Subcutaneous abdominal adipose tissue (tissue), 5 donors: ENCODE measurements around the gene CNTNAP5.

Experiments
- H3K27ac ChIP-seq: one replicate; pipeline ENCODE4 v1.7.0; 2013; ENCODE audit warnings: low read depth, mild to moderate bottlenecking, inconsistent platforms, low read length, moderate library complexity
- H3K27me3 ChIP-seq, 5 donors: one replicate each; pipeline ENCODE4 v1.7.0; 2013; ENCODE audit warnings: low read length in 5 of 5, inconsistent platforms in 1 of 5; ENCODE audit not compliant: control insufficient read depth in 5 of 5, insufficient read depth in 4 of 5
- H3K36me3 ChIP-seq, 5 donors: one replicate each; pipeline ENCODE4 v1.7.0; 2013; ENCODE audit warnings: low read length in 5 of 5; ENCODE audit not compliant: control insufficient read depth in 5 of 5, insufficient read depth in 5 of 5
- H3K4me1 ChIP-seq, 5 donors: one replicate each; pipeline ENCODE4 v1.7.0; 2013; ENCODE audit warnings: low read length in 5 of 5, mild to moderate bottlenecking in 3 of 5, moderate library complexity in 1 of 5; ENCODE audit not compliant: control insufficient read depth in 5 of 5, insufficient read depth in 5 of 5
- H3K4me3 ChIP-seq, 5 donors: one replicate each; pipeline ENCODE4 v1.7.0; 2013; ENCODE audit warnings: low read length in 5 of 5, low read depth in 1 of 5
- H3K9ac ChIP-seq, 5 donors: one replicate each; pipeline ENCODE4 v1.7.0; 2013; ENCODE audit warnings: low read length in 5 of 5, mild to moderate bottlenecking in 4 of 5, moderate library complexity in 3 of 5
- H3K9me3 ChIP-seq, 5 donors: one replicate each; pipeline ENCODE4 v1.7.0; 2013; ENCODE audit warnings: low read length in 5 of 5; ENCODE audit not compliant: control insufficient read depth in 5 of 5
- donor health status: healthy.
- donor health status: healthy.
- donor health status: healthy.
- donor health status: healthy.
- donor health status: healthy.

The CNTNAP5 gene

DNA sequence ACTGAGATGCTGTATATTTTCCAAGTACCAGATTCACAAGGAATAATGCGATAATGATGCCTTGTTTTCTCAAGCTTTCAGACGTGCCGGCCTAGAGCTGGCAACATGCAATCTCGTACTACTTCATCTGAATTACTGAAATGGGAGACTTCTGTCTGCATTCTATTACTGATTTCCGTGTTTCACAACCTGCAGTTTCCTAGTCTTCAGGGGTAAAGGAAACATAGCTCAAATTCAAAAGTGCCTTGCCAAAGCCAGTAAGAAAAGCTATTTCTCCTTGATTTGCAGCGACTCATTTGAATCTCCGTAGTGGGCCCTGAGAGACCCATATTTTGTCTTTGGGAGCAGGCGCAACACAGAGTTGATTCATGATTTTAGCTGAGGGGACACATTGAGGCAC lies 289.0 kb downstream of the CNTNAP5 start:
- H3K9ac ChIP-seq, result no peak overlapping the region
- H3K27me3 ChIP-seq, result no peaks in the 10 kb centered on the region
- no peak overlapping the region for H3K4me3 ChIP-seq
- no peaks in the 10 kb centered on the region for H3K9me3 ChIP-seq
- H3K27ac ChIP-seq, result no peak overlapping the region
- no peaks in the 10 kb centered on the region for H3K4me1 ChIP-seq
- no peaks in the 10 kb centered on the region for H3K36me3 ChIP-seq

GRCh38 chr2:124315221-124315880 lies 290.3 kb downstream of the CNTNAP5 start:
- Histone ChIP-seq H3K4me1 (no peaks in the 10 kb centered on the region), H3K27ac (no peak overlapping the region), H3K9me3 (no peaks in the 10 kb centered on the region), H3K9ac (no peak overlapping the region), H3K4me3 (no peak overlapping the region), H3K36me3 (no peaks in the 10 kb centered on the region), H3K27me3 (no peaks in the 10 kb centered on the region)

GRCh38 chr2:124316133-124316532 lies 291.0 kb downstream of the CNTNAP5 start:
- Histone ChIP-seq H3K36me3 (no peaks in the 10 kb centered on the region), H3K27ac (no peak overlapping the region), H3K9me3 (no peaks in the 10 kb centered on the region), H3K4me1 (no peaks in the 10 kb centered on the region), H3K9ac (no peak overlapping the region), H3K4me3 (no peak overlapping the region), H3K27me3 (no peaks in the 10 kb centered on the region)

DNA sequence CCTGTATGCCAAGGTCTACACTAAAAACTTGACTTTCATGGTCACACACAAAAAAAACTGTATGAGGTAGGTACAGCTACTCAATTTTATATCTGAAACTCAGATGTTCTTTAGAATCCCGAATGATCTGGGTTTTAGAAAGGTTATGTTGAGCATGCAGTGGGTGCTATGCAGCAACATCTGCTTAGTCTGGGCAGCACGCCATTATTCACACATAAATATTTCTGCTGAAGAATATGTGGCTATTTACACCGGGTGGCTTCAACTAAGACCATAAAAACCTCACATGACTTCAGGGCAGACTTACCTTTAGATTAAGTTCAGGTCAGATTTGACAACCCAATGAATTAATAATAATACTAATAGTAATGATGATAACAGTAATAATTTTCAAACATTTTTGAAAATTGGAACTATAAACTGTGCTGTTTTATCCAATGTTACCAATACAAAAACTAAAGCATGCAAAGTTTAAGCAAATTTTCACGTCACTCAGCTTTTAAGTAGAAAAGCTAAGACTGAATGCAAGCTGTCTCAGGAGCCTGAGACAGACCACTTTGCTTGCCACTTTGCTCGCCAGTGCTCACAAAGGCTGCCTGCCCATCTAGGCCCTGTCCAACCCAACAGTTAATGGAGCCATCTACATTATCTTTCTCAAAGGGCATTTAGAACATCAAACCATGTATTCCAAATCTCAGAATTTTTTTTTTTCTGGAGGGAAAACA lies 292.0 kb downstream of the CNTNAP5 start:
- no peak overlapping the region for H3K27ac ChIP-seq
- no peak overlapping the region for H3K9ac ChIP-seq
- no peak overlapping the region for H3K4me3 ChIP-seq
- H3K36me3 ChIP-seq, result no peaks in the 10 kb centered on the region
- no peaks in the 10 kb centered on the region for H3K9me3 ChIP-seq
- no peaks in the 10 kb centered on the region for H3K4me1 ChIP-seq
- H3K27me3 ChIP-seq, result no peaks in the 10 kb centered on the region

DNA sequence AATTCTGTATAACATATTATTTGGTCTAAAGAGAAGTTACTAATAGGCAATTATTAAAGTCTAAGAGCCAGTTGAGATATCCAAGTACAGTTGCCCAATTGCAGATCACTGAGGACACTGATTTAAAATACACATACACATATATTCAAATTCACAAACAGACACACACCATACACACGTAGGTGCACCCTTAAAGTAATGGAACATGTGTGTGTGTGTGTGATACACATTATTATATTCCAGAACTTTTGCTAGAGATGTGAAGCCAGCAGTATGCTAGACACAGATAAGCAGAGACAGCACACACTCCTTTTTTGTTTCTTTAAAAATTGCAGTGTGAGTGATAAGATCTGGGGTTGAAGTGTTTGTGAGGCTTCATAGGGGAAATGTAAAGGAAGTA lies 292.5 kb downstream of the CNTNAP5 start:
- H3K9me3 ChIP-seq, result no peaks in the 10 kb centered on the region
- H3K9ac ChIP-seq, result no peak overlapping the region
- no peaks in the 10 kb centered on the region for H3K27me3 ChIP-seq
- no peak overlapping the region for H3K27ac ChIP-seq
- no peaks in the 10 kb centered on the region for H3K4me1 ChIP-seq
- no peak overlapping the region for H3K4me3 ChIP-seq
- H3K36me3 ChIP-seq, result no peaks in the 10 kb centered on the region

DNA sequence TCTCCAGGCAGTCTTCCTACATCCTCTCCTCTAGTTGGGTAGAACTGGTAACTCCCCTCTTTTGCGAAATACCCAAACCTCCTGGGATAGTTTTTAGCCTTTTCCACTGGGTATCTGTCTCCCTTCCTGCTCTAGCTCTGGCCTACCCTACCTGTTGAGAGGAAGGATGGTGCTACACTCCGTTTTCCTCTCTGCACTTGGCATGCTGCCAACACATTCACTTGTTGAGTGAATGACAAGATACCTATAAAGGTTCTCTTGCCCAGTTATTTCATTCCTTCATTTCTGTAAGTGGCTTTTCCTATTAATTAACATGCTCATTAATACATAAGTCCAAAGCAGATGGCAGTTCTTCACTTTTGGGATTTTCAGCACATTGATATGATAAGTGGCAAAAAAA lies 293.8 kb downstream of the CNTNAP5 start:
- Histone ChIP-seq H3K36me3 (no peaks in the 10 kb centered on the region), H3K27me3 (no peaks in the 10 kb centered on the region), H3K9me3 (no peaks in the 10 kb centered on the region), H3K9ac (no peak overlapping the region), H3K4me3 (no peak overlapping the region), H3K27ac (no peak overlapping the region), H3K4me1 (no peaks in the 10 kb centered on the region)

GRCh38 chr2:124319577-124319976 lies 294.5 kb downstream of the CNTNAP5 start:
- Histone ChIP-seq H3K4me3 (no peak overlapping the region), H3K27me3 (no peaks in the 10 kb centered on the region), H3K36me3 (no peaks in the 10 kb centered on the region), H3K4me1 (no peaks in the 10 kb centered on the region), H3K9me3 (no peaks in the 10 kb centered on the region), H3K27ac (no peak overlapping the region), H3K9ac (no peak overlapping the region)

DNA sequence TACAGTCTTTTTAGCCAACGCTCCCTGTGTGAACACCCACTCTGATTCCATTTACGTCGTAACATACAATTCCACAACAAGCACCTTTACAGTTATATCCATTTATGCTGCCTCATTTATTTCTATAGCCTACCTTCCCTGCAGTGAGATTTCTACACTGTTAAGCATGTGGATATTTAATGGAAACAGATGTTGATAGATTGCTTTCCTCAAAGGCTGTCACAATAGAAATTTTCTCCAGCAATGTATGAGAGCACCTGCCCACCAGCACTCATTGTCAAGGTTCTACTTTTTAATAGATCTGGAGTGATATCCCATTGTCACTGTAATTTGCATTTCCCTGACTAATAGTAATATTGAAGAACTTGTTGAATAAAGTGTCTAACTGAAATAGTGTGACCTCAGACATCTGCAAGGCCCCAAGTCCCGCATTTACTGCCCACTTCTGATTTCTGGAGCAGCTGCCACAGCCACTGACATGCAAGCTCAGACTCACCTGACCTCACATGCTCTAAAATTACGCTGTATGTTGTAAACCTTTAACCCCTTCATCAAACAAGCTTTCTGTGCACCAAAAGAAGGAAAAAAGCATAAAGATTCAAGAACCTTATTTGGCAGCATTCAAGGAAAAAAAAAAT lies 295.1 kb downstream of the CNTNAP5 start:
- no peaks in the 10 kb centered on the region for H3K9me3 ChIP-seq
- no peak overlapping the region for H3K4me3 ChIP-seq
- H3K9ac ChIP-seq, result no peak overlapping the region
- no peaks in the 10 kb centered on the region for H3K36me3 ChIP-seq
- no peaks in the 10 kb centered on the region for H3K27me3 ChIP-seq
- H3K27ac ChIP-seq, result no peak overlapping the region
- no peaks in the 10 kb centered on the region for H3K4me1 ChIP-seq

DNA sequence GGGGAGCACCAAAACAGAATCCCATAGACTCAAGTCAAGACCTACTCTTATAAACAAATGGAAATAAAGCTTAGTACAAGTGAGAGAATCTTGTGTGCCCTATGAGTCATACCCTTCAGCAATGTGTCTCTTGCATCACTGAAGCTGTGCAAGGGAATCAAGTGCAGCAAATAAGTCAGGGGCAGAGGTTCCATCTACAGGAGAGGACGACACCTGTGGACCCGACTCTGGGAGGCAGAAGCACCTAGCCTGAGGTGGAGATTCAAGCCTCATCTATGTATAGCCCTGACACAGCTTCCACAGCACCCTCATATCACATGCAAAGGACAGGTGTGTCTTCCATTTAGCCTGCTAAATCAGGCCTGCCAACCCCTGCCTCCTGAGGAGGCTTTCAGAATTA lies 298.2 kb downstream of the CNTNAP5 start:
- Histone ChIP-seq H3K4me3 (no peak overlapping the region), H3K27ac (no peak overlapping the region), H3K9ac (no peak overlapping the region), H3K4me1 (peaks cover 0 to 6% (median 0%) of the 10 kb centered on the region in 5 donors), H3K9me3 (no peaks in the 10 kb centered on the region), H3K36me3 (no peaks in the 10 kb centered on the region), H3K27me3 (no peaks in the 10 kb centered on the region)

- Histone ChIP-seq H3K27me3 (no peaks in the 10 kb centered on the region), H3K4me1 (peaks cover 0 to 6% (median 0%) of the 10 kb centered on the region in 5 donors), H3K27ac (no peak overlapping the region), H3K36me3 (no peaks in the 10 kb centered on the region), H3K9me3 (no peaks in the 10 kb centered on the region), H3K4me3 (no peak overlapping the region), H3K9ac (no peak overlapping the region)
Observed at GRCh38 chr2:124325667-124326440, 300.8 kb downstream of the CNTNAP5 start.
